GM11168 (cell line): Measurements from ENCODE around the gene SLC26A3.

Experiments used
- in situ Hi-C: fragments of 300-500 bp; cut with MboI; formaldehyde crosslinking; loops from one replicate; pipeline ENCODE4 v1.12.0; 2022; ENCODE audit warnings: low sequenced_read_pairs; ENCODE audit not compliant: unreplicated experiment

Gene SLC26A3

GRCh38 chr7:107758667-107759066 lies 44.4 kb downstream of the SLC26A3 start:
- in situ Hi-C loops = no loop called here

DNA sequence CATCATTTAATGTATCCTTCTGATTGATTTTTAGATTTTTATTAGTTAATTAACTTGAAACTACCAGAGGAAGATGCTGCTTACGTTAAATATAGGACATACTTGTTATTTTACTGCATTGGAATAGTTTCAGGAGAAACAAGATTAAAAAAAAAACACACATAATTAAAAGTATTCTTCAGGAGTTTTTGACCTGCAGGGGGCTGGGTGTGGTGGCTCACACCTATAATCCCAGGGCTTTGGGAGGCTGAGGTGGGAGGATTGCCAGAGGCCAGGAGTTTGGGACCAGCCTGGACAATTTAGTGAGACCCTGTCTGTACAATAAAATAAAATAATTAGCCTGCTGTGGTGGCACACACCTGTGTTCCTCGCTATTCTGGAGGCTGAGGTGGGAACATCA lies 48.4 kb downstream of the SLC26A3 start:
- in situ Hi-C loops = no loop called here

DNA sequence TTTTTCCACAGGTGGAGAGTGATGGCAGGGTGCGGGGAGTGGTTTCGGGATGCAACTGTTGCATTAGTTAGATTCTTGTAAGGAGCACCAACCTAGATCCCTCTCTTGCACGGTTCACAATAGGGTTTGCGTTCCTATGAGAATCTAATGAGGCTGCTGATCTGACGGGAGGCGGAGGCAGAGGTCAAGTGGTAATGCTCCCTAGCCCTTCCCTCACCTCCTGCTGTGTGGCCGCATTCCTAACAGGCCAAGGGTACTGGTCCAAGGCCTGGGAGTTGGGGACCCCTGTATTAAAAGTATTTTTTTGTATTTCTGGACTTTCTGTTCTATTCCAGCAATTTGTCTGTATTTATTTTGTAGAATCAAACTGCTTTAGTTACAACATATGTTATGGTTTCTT lies 51.9 kb downstream of the SLC26A3 start:
- in situ Hi-C loops = no loop called here

DNA sequence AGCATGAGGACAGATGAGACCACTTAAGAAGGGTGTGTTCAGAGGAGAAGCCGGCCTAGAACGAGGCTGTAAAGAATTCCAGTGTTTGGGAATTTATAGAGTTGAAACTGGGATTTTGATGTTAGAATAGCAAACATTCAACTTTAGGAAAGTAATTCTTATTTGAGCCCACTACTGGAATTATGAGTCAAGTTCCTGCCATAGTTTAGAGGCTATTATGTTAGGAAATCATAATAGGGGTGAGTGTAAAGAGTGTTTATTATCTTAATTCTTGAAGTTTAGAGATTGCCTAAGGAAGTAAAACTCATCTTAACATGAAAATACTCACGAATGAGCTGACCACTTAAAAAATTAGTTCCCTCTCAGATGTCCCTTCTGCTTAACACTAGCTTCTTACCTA lies 57.0 kb downstream of the SLC26A3 start:
- in situ Hi-C loops = loop anchor here (10.0 to 25.0 kb wide), 2 partner anchors 129 to 559 kb away; no protein-coding TSS in a partner anchor

GRCh38 chr7:107744345-107744750 lies 58.7 kb downstream of the SLC26A3 start:
- in situ Hi-C loops = loop anchor here (10.0 to 25.0 kb wide), 2 partner anchors 130 to 557 kb away; no protein-coding TSS in a partner anchor

DNA sequence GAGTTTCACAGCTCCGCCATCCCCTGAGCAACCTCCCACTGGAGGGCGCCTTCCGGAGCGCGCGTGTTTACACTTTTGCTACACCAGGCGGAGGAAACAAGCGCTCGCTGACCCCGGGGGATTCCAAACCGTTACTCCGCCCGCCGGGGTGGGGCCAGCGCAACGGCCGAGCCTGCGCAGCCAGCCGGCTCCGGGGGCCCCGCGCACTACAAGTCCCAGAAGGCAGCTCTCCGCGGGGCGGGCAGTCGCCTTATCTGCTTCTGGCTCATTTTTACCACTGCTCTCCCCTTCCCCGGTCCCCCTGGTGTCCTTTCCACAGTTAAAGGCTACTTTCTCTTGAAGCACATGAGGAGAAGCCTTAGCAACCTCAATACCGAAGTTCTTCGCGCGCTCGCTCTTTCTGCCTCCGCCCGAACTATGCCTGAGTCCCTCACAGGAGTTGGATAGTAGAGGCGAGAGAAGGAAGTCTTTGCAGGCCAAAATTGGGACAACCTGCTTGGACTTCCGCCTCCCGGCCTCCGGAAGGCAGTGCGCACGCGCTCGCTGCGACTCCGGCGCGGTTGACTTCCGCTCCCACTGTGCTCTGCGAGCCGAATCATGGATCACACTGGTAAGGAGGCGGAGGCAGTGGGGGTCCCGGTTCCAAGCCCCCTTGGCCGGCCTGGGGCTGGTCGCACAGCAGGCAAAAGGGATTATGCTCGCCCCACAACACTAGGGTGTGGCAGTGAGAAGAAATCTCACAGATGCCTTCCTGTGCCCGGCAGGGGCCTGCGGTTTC lies 59.3 kb downstream of the SLC26A3 start, which contains the start of gene CBLL1:
TSS of gene CBLL1 (plus strand) at position 576 of the 778 bp plus-strand sequence. CDS start at position 598, 22 bp downstream.
- in situ Hi-C loops = loop anchor here (10.0 to 25.0 kb wide), 2 partner anchors 131 to 556 kb away; no protein-coding TSS in a partner anchor

- in situ Hi-C loops = loop anchor here (10.0 to 25.0 kb wide), 2 partner anchors 132 to 556 kb away; no protein-coding TSS in a partner anchor
These were observed 60.1 kb downstream of the SLC26A3 start for GRCh38 chr7:107742678-107743566.

GRCh38 chr7:107728276-107728675 lies 74.7 kb downstream of the SLC26A3 start:
- in situ Hi-C loops = loop anchor here (5.0 to 25.0 kb wide), 3 partner anchors 161 to 541 kb away; no protein-coding TSS in a partner anchor

DNA sequence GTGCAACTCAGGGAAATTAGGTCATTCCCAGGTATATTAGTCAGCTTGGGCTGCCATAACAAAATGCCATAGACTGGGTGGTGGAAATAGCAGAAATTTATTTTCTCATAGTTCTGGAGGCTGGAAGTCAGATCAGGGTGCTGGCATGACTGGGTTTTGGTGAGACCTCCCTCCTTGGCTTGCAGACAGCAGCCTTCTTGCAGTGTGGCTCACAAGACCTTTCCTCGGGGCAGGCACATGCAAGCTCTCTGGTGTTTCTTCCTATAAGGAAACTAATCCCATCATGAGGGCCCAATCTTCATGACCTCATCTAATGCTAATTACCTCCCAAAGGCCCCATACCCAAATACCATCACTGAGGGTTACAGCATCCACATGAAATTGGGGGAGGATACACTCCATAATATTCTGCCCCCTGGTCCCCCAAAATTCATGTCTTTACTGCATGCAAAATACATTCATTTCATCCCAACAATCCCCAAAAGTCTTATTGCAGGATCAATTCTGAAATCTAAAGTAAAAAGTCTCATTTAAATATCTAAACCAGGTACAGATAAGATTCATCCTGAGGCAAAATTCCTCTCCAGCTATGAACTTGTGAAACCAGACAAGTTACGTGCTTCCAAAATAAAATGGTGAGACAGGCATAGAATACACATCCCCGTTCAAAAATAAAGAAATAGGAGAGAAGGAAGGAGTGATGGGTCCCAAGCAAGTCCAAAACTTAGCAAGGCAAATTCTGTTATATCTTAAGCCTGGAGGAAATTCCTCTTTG lies 76.5 kb downstream of the SLC26A3 start:
- in situ Hi-C loops = loop anchor here (5.0 to 25.0 kb wide), 3 partner anchors 159 to 539 kb away; no protein-coding TSS in a partner anchor

DNA sequence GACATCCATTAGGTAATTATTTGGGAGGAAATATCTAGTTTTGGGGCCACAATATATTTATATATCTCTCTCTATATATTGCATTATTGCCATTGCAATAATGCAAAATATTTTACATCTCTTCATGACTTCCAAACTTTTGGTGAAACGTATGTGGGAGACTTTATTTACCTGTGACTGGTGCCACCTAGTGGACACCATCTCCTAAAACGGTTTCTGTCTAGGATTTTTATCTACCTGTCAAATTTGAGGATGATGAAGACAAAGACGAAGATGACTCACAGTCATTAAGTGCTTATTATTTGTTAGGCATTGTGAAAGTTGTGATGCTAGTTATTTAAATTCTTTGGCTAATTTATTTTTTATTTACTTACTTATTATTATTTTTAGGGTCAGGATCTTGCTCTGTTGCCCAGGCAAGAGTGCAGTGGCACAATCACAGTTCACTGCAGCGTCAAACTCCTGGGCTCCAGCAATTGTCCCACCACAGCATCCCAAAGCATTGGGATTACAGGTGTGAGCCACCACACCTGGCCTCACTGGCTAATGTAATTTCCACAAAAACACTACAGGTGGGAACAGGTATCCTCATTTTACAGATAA lies 77.8 kb downstream of the SLC26A3 start:
- in situ Hi-C loops = loop anchor here (5.0 to 25.0 kb wide), 3 partner anchors 158 to 538 kb away; no protein-coding TSS in a partner anchor

DNA sequence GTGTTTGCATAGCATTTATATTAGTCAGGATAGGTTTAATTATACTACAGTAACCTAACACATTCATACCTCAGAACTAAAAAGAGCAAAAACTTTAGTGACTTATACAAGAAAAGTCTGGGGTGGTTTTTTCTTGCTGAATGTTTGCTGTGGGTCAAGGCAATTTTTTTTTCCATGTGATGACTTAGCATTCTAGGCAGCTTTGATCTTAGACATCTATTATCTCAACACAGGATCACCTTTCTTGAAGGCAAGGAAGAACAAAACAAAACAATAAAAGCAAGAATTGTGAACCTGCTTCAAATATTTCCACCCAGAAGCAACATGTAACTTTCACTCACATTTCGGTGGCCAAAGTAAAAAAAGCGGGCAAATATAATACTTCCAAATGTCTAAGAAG lies 79.8 kb downstream of the SLC26A3 start:
- in situ Hi-C loops = loop anchor here (25.0 kb wide), 1 partner anchor 911 kb away; no protein-coding TSS in a partner anchor

- in situ Hi-C loops = loop anchor here (25.0 kb wide), 1 partner anchor 909 kb away; no protein-coding TSS in a partner anchor
These were observed 81.7 kb downstream of the SLC26A3 start for GRCh38 chr7:107721286-107721685.

- in situ Hi-C loops = loop anchor here (25.0 kb wide), 1 partner anchor 906 kb away; no protein-coding TSS in a partner anchor
These were observed 84.4 kb downstream of the SLC26A3 start for GRCh38 chr7:107718456-107719193.

DNA sequence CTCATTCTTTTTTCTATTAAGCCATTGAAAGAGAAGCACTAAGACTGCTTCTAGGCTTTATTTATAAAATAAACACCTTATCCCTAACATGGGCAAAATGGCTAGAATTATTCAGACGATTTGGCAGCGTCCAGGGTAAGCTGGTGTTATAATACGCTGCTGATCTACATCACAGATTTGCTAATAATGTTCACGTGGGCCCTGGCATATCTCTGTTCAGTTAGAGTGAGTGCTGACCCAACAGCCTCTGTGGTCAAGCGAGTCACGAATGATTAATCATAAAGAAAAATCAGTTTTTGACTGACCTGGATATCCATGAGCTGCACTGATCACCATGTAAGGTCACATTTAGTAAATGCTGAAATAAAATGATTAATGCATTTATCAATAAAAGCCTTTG lies 87.5 kb downstream of the SLC26A3 start:
- in situ Hi-C loops = loop anchor here (25.0 kb wide), 1 partner anchor 903 kb away; no protein-coding TSS in a partner anchor
